Fibroblast of mammary gland (primary cell): ENCODE results near the gene KCNK15.

Experiments
- DNase-seq: peaks from one replicate; pipeline ENCODE4 v3.0.0-alpha.2; 2010; ENCODE audit warnings: low read depth
- H3K4me3 ChIP-seq: 2 replicates; pipeline ENCODE4 v1.5.1; 2011; ENCODE audit warnings: low read depth, mild to moderate bottlenecking, low read length, moderate library complexity; ENCODE audit not compliant: control insufficient read depth
- CTCF ChIP-seq: conservative IDR thresholded peaks from 2 replicates; pipeline ENCODE4 v1.5.1; 2011; ENCODE audit warnings: low read depth, low read length, inconsistent platforms; ENCODE audit not compliant: control insufficient read depth, insufficient read depth

Gene KCNK15

GRCh38 chr20:44727651-44728050 is 18.0 kb upstream of the KCNK15 start:
- DNase-seq = no peak
- H3K4me3 ChIP-seq = no peak overlapping the region
- TF ChIP-seq CTCF = no peak

DNA sequence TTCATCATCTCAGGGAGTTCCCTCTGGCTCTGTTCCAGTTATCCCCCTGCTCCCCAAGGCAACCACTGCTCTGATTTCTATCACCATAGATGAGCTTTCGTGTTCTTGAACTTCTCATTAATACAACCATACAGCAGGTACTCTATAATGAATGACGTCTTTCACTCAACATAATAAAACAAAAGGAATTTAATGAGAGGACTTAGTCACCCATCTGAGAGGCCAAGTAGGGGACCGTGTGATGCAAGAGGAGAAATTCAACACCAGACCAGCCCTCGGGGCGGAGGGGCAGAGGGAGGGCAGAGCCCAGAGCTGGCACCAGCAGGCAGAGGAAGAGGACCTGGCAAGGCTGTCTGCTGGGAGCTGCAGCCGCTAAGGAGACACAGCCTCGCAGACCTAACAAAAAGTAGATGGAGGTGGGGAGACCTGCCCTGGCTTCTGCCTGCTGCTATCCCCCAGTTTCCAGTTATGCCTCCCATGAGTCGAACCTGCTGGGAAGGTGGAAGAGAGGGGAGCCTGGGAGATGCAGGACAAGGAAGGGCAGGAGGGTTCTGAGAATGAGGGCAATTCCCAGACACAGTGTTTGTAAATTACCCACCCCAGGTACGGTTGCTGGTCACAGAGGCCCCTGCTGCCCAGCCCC is 16.7 kb upstream of the KCNK15 start:
- DNase-seq = peak; percentile 84
- H3K4me3 ChIP-seq = no peak overlapping the region
- TF ChIP-seq CTCF = no peak

DNA sequence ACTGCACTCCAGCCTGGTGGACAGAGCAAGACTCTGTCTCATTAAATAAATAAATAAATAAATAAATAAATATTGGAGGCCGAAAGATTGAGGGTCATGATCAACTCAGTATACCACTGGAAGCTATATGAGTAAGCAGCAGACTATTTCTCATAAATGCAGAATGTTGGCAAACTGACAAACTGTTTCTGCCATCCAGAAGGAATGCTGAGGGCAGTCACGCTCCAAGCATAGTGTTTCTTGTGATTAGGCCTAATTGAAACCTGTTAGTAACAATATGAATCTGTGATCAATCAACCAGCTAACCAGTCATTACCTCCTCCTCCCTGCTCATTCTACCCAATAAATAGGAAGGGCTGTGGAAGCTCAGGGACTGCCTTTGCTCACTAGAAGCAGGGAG is 15.2 kb upstream of the KCNK15 start:
- no peak for TF ChIP-seq CTCF
- peak; percentile 91 for DNase-seq
- no peak overlapping the region for H3K4me3 ChIP-seq

- no peak for TF ChIP-seq CTCF
- DNase-seq = no peak
- no peak overlapping the region for H3K4me3 ChIP-seq
Observed at GRCh38 chr20:44731657-44732056, 14.0 kb upstream of the KCNK15 start.

DNA sequence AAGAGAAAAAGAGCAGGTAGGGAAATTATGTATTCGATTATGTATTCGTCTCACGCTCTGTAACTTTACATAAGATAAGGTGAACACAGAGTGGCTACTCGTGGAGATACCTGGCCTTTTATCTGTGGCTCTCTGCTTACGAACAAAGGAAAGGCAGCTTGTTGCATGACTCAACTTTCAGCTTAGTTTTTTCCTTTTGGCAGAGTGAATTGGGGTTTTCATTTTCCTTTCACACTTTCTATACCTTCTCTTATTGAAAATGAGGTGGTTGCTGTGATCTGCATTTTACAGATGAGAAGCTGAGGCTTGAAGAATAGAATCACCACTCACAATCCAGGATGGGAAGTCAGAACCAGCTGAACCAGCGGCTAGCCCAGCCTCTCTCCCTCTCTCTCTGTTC is 13.3 kb upstream of the KCNK15 start:
- no peak for DNase-seq
- TF ChIP-seq CTCF = no peak

DNA sequence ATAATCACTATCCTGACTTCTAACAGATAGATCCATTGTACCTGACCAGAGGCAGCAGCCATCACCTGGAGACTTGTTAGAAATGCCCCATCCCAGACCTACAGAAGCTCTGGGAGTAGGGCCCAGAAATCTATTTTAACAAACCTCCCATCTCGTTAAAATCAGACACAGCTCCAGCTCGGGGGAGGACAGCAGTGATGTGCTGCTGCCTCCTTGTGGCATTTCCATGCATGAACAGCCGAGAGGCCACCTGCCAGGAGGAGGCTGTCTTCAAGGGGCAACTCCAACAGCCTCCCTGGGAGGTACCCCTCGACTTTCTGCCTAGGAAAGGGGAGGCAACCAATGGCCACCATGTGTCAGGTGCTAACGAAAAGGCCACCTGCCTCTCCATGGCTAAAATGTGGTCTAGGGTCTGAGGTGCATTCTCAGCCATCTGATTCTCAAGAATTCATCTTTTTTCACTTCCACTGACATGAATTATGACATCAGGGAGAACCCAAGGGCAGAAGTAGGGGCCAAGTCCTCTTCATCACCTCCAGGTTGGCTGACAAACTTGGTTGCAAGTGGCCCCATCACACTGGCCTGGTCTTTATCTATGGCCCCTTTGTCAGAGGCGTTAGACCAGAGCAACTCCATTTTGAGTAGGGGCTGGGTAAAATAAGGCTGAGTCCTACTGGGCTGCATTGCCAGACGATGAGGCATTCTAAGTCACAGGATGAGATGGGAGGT is 12.2 kb upstream of the KCNK15 start:
- peak; percentile 74 for DNase-seq
- no peak overlapping the region for H3K4me3 ChIP-seq
- TF ChIP-seq CTCF = peak; percentile 96

More for the DNA sequence above, 13.3 kb upstream of the KCNK15 start:
- H3K4me3 ChIP-seq = no peak overlapping the region
